ENCODE data around the gene GPANK1.
A peak's percentile ranks its signal among the peaks of the same experiment; 100 is the strongest.

The GPANK1 gene

DNA sequence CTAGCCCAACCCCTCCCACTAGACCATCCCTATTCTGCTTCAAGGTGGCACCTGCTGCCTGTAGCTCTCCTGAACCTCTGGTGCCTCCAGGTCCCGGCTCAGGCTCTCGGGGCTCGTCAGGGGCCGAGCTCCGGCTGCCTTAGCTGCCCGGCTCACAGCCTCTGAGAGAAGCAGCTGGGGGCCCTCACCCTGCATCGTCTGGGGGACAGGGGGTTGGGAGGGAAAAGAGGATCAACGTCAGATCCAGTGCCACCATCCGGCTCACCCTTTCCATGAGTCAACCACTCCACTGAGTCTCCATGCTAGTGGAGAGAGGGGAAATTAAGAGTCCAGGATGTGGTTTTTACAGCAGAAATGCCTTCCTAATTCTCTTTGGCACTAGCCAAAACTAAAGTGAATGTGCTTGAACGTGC lies 25.3 kb downstream of the GPANK1 start:
- DNase-seq (ENCODE audit: low read depth), result no peak

GRCh38 chr6:31639043-31639442 lies 25.8 kb downstream of the GPANK1 start:
- no peak for DNase-seq (ENCODE audit: low read depth)

GRCh38 chr6:31636698-31637596 lies 27.9 kb downstream of the GPANK1 start:
- no peak for DNase-seq (ENCODE audit: low read depth)

GRCh38 chr6:31634969-31635575 lies 29.7 kb downstream of the GPANK1 start:
- DNase-seq (ENCODE audit: low read depth), result no peak

- no peak for DNase-seq (ENCODE audit: low read depth)
These were observed 30.7 kb downstream of the GPANK1 start for GRCh38 chr6:31634131-31634530.

- no peak for DNase-seq (ENCODE audit: low read depth)
These were observed 31.4 kb downstream of the GPANK1 start for GRCh38 chr6:31633447-31633846.

- DNase-seq (ENCODE audit: low read depth), result no peak
These were observed 32.4 kb downstream of the GPANK1 start for GRCh38 chr6:31632279-31632946.

DNA sequence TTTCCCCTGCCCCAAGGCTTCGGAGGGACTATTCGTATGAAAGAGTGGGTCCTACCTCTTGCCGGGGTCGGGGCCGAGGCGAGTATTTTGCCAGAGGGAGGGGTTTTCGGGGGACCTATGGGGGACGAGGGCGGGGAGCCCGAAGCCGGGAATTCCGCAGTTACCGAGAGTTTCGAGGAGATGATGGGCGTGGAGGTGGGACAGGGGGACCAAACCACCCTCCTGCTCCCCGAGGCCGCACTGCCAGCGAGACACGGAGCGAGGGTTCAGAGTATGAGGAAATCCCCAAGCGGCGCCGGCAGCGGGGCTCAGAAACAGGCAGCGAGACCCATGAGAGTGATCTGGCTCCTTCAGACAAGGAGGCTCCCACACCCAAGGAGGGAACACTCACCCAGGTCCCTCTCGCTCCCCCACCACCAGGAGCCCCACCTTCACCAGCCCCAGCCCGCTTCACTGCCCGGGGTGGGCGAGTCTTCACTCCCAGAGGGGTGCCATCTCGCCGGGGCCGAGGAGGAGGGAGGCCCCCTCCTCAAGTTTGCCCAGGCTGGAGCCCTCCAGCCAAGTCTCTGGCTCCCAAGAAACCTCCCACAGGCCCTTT lies 33.0 kb downstream of the GPANK1 start:
- no peak for DNase-seq (ENCODE audit: low read depth)

DNA sequence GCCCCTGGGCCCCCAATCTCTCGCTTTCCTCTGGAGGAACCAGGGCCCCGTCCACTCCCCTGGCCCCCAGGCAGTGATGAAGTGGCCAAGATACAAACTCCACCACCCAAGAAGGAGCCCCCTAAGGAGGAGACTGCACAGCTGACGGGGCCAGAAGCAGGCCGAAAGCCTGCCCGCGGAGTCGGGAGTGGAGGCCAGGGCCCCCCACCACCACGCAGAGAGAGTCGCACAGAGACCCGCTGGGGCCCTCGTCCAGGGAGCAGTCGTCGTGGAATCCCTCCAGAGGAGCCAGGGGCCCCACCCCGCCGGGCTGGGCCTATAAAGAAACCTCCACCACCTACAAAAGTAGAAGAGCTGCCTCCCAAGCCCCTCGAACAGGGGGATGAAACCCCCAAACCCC lies 33.6 kb downstream of the GPANK1 start:
- DNase-seq (ENCODE audit: low read depth), result no peak

DNA sequence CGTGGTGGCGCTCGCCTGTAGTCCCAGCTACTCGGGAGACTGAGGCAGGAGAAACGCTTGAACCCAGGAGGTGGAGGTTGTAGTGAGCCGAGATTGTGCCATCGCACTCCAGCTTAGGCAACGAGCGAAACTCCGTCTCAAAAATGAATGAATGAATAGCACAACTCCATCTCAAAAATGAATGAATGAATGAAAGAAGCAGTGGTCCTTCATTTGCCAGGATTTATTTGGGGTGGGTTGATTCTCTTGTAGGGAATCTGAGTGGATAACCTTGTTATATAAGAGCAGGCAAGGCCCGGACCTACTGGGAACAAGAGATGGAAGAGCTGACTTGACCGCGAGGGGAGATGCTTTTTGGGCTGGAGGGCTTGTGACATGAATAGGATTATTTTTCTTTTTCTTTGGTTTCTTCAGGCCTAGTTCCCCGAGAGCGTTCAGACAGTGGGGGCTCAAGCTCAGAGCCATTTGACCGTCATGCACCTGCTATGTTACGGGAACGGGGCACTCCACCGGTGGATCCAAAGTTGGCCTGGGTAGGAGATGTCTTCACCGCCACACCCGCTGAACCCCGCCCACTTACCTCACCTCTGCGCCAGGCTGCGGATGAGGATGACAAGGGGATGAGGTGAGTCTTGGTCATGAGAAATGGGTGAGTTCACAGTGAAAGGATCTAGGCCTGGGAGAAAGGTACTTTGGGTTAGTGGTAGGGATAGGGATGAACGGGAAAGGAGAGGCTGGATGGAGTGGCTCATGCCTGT lies 34.4 kb downstream of the GPANK1 start:
- DNase-seq (ENCODE audit: low read depth), result no peak

GRCh38 chr6:31629014-31629413 lies 35.8 kb downstream of the GPANK1 start:
- DNase-seq (ENCODE audit: low read depth), result no peak

GRCh38 chr6:31627690-31628287 lies 37.0 kb downstream of the GPANK1 start:
- no peak for DNase-seq (ENCODE audit: low read depth)

DNA sequence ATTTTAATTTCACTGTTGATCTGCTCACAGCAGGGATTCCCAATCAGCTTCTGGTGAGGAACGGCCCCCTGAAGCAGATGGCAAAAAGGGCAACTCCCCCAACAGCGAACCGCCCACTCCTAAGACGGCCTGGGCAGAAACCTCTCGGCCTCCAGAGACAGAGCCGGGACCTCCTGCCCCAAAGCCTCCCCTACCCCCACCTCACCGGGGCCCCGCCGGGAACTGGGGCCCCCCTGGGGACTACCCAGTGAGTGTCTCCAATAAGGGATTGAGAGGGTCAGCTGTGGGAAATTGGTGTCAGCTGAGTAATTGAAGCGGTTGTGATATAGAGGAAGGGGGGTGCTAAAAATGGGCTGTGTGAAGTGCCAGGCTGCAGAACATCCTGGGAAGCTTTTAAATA lies 37.8 kb downstream of the GPANK1 start:
- DNase-seq (ENCODE audit: low read depth), result no peak

DNA sequence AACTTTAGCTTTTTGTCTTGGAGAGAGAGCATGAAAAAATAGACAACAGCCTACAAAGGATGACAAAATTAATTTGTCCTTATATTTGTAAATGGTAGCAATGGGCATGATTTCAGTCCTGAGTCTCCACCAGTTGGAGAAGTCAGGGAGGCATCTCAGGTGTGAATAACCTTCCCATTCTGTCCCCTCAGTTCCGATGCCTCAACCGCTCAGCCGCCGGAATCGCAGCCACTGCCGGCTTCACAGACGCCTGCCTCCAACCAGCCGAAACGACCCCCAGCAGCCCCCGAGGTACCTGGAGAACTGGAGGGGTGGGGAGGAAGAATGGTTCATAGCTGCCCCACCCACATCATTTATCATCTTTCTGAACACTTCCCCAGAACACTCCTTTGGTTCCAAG lies 40.7 kb downstream of the GPANK1 start:
- DNase-seq (ENCODE audit: low read depth), result no peak

DNA sequence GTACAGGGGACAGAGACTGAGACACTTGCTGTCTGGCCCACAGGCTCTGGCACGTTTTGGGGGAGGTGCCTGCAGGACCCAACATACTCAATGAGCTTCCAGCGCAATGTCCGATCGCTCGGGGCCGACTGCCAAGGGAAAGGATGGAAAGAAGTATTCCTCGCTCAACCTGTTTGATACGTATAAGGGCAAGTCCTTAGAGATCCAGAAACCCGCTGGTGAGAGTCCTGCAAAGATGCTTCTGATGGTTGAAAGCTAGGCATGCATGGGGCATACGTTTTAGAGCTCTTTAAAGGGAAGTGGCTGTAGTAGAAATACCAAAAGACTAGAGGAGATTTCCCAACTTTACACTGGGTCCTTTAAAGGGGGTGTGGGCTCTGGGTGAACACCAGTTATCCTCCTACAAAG lies 42.1 kb downstream of the GPANK1 start:
- no peak for DNase-seq (ENCODE audit: low read depth)

- no peak for DNase-seq (ENCODE audit: low read depth)
These were observed 42.8 kb downstream of the GPANK1 start for GRCh38 chr6:31621991-31622390.

DNA sequence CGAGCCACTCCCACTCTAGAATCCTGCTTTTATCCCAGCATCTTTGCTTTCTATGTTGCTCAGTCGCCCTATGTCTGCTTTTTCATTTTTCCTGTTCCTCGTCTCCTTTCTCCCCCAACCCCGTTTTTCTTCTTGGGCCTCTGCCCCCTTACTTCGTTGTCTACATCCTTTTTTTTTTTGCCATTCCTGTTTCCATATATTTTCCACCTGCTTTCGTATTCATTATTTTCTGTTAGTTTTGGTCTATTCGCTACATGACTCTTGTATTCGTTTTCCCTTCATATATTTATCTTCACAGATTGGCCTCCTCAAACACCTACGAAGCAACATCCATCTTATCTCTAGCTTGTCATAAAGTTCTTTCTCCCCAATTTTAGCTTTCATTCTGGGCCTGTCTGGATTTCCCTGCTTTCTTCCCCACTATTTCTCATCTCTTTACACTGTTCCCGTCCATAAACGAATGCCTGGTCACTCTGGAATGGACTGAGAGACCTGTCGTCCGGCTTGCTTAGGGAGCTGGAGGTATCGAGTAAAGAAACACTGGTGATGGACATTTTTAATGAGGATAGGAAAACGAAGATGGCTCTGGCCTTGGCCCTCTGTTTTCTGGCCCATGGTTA lies 43.4 kb downstream of the GPANK1 start:
- no peak for DNase-seq (ENCODE audit: low read depth)

- peak; percentile 93 for DNase-seq (ENCODE audit: low read depth)
These were observed 44.0 kb downstream of the GPANK1 start, which contains the start of gene PRRC2A for GRCh38 chr6:31620586-31621319. TSS of gene PRRC2A (plus strand) at chr6:31620715. CDS start at chr6:31622790, 2,075 bp downstream.

GRCh38 chr6:31619805-31620585 lies 44.8 kb downstream of the GPANK1 start:
- DNase-seq (ENCODE audit: low read depth), result peak; percentile 95

All from activated T-cell treated with anti-CD3 and anti-CD28 coated beads for 48 hours (primary cell).